ENCODE data around the gene DPH7.

DNA sequence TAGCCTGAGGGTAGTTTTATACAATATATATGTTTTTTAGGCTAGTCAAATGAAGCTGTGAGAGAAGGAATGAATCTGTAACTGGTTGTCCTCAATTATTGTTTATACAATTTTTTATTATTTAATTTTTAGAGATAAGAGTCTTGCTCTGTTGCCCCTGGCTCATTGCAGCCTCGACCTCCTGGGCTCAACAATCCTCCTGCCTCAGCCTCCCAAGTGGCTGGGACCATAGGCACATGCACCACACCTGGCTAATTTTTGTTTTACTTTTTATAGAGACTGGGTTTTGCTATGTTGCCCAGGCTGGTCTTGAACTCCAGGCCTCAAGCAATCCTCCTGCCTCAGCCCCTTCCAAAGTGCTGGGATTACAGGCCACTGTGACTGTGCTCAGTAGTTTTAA lies 24.4 kb downstream of the DPH7 start:
- TF ChIP-seq, protein P1, sequence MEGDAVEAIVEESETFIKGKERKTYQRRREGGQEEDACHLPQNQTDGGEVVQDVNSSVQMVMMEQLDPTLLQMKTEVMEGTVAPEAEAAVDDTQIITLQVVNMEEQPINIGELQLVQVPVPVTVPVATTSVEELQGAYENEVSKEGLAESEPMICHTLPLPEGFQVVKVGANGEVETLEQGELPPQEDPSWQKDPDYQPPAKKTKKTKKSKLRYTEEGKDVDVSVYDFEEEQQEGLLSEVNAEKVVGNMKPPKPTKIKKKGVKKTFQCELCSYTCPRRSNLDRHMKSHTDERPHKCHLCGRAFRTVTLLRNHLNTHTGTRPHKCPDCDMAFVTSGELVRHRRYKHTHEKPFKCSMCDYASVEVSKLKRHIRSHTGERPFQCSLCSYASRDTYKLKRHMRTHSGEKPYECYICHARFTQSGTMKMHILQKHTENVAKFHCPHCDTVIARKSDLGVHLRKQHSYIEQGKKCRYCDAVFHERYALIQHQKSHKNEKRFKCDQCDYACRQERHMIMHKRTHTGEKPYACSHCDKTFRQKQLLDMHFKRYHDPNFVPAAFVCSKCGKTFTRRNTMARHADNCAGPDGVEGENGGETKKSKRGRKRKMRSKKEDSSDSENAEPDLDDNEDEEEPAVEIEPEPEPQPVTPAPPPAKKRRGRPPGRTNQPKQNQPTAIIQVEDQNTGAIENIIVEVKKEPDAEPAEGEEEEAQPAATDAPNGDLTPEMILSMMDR (conservative IDR thresholded peaks at IDR 0.05; ENCODE audit: low read length), result no peak
- TF ChIP-seq EZH2phosphoT487 (IDR thresholded peaks at IDR 0.05; ENCODE audit: borderline replicate concordance), result no peak
